Right lobe of liver (tissue), 6 donors: ENCODE data around the gene PRR13. TPM values are rescaled to one million over a fixed set of nuclear protein-coding genes. Genes with fewer than 3 reads are reported as not detected.
A peak's percentile ranks its signal among the peaks of the same experiment; 100 is the strongest.
"Not testable (repeated sequence)": the region's sequence is repeated elsewhere in the genome, so short reads cannot be mapped to it uniquely, and the experiment has no call there.

Source experiments
- ATAC-seq, 4 donors: fragments of 200-7000 bp; cut with Tn5 transposase; one replicate each; pipeline ENCODE4 v1.9.1; 2020; ENCODE audit warnings: mild to moderate bottlenecking in 4 of 4, moderate library complexity in 4 of 4
- DNase-seq, 3 donors: peaks; one replicate each; pipeline ENCODE4 v3.0.0-alpha.2; 2020
- H3K27ac ChIP-seq, 3 donors: fragments of 200-600 bp; one replicate each; pipeline ENCODE4 v1.8.0; 2022
- H3K27me3 ChIP-seq, 2 donors: fragments of 200-600 bp; one replicate each; pipeline ENCODE4 v1.8.0; 2022
- H3K36me3 ChIP-seq, 4 donors: fragments of 200-600 bp; sonication (generic) in 1 of 4; one replicate each; pipeline versions ENCODE4 v1.5.1 to v1.8.0; 2017 to 2022; ENCODE audit warnings: control low read depth in 1 of 4
- H3K4me1 ChIP-seq, 4 donors: fragments of 200-600 bp; sonication (generic) in 1 of 4; one replicate each; pipeline versions ENCODE4 v1.5.1 to v1.8.0; 2017 to 2022; ENCODE audit warnings: control low read depth in 1 of 4
- H3K4me3 ChIP-seq, 3 donors: fragments of 200-600 bp; one replicate each; pipeline ENCODE4 v1.8.0; 2022
- H3K9me3 ChIP-seq, 4 donors: fragments of 200-600 bp; sonication (generic) in 1 of 4; one replicate each; pipeline versions ENCODE4 v1.5.1 to v1.8.0; 2017 to 2022; ENCODE audit warnings: control low read depth in 1 of 4
- POLR2A ChIP-seq: fragments of 450-650 bp; IDR thresholded peaks from one replicate; pipeline ENCODE4 v1.6.1; 2017; ENCODE audit warnings: antibody characterized with exemption, mild to moderate bottlenecking
- WGBS: methylation state at CpG from one replicate; pipeline ENCODE4 v1.1.6; 2018; ENCODE audit warnings: low coverage, low lambda C conversion rate; ENCODE audit not compliant: insufficient coverage; ENCODE audit errors: missing lambda C conversion rate; 5-methylcytosine and 5-hydroxymethylcytosine counted together
- intact Hi-C, 2 donors: fragments of 100-400 bp; cut with DNase I; formaldehyde crosslinking; loops; one replicate each; pipeline versions ENCODE4 v1.11.2 to v1.14.1; 2022
- total RNA-seq, 6 experiments: library from RNA; depleted of rRNA in 2 of 6; stranded (reverse); fragments of >200 nt in 2 of 6; fragmentation: NEBNext Ultra II Directional in 3 of 6; extraction: Animal tissue kit (Norgen Biotek cat#: 25700) in 3 of 6; gene quantifications; one replicate each; pipeline versions ENCODE4 v1.1.0 to v1.2.4, GENCODE V29; 2016 to 2023
- TF ChIP-seq, protein P1 (sequence below), 4 donors: fragments of 200-600 bp in 3 of 4; fragments of 450-650 bp in 1 of 4; IDR thresholded peaks; one replicate each; pipeline versions ENCODE4 v1.5.1 to v1.8.0; 2016 to 2022; ENCODE audit warnings: antibody characterized with exemption in 4 of 4, mild to moderate bottlenecking in 2 of 4
- donor health status: DM: no; HTN: yes; CAD: no.
- donor health status: DM: no; HTN: no; CAD: no.
- donor health status: DM: no; HTN: no; CAD: no.
- donor health status: DM: no; HTN: yes; CAD: no.
- donor health status: DM: no; HTN: yes; CAD: no.

Gene PRR13
- total RNA-seq, 6 experiments from 2014 or later = 35.9 to 91.2 (median 61.0) TPM

DNA sequence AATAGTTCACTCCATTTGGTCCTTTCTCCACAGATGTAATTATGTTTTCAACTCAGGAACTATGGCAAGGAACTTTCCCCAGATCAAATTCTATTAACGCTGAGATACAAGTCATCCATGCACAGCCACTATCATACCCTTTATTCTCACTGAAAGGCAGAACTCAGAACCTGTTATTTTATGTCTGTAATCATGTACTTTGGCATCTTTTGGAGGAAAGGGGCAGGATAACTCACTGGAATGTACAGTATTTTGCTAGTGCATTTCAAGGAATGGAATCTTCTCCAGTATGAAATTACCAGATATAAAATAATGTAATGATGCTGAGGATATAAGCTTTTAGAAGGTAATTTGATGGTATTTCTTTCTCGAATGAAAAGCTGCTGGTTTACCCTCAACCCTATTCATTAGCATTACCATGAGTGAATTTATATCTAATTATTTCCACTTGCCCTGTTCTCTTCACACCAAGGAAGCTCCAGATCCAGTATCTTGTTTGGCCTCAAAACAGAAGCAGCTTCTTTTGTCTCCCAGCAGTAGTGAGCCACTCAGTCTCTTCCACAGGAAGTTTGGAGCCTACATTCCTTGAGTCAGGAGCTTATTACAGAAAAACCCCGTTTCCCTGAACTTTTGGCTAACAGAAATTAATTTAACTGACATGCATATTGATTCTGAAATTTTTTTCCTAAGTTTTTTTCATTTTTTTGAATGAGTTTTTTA lies 27.9 kb upstream of the PRR13 start:
- Histone ChIP-seq H3K9me3 (no peaks in the 10 kb centered on the region), H3K27me3 (no peaks in the 10 kb centered on the region), H3K4me1 (peaks cover 0 to 5% (median 2%) of the 10 kb centered on the region in 4 donors), H3K4me3 (no peak overlapping the region), H3K36me3 (peaks cover 4 to 42% (median 20%) of the 10 kb centered on the region in 4 donors), H3K27ac (no peak overlapping the region)
- TF ChIP-seq POLR2A = no peak
- TF ChIP-seq, protein P1, sequence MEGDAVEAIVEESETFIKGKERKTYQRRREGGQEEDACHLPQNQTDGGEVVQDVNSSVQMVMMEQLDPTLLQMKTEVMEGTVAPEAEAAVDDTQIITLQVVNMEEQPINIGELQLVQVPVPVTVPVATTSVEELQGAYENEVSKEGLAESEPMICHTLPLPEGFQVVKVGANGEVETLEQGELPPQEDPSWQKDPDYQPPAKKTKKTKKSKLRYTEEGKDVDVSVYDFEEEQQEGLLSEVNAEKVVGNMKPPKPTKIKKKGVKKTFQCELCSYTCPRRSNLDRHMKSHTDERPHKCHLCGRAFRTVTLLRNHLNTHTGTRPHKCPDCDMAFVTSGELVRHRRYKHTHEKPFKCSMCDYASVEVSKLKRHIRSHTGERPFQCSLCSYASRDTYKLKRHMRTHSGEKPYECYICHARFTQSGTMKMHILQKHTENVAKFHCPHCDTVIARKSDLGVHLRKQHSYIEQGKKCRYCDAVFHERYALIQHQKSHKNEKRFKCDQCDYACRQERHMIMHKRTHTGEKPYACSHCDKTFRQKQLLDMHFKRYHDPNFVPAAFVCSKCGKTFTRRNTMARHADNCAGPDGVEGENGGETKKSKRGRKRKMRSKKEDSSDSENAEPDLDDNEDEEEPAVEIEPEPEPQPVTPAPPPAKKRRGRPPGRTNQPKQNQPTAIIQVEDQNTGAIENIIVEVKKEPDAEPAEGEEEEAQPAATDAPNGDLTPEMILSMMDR (IDR thresholded peaks at IDR 0.05) = no peak
- DNase-seq = no peak
- intact Hi-C loops = no loop called here
- ATAC-seq = no peak
- 66% methylated on average over 3 of the region's 3 CpGs for WGBS

DNA sequence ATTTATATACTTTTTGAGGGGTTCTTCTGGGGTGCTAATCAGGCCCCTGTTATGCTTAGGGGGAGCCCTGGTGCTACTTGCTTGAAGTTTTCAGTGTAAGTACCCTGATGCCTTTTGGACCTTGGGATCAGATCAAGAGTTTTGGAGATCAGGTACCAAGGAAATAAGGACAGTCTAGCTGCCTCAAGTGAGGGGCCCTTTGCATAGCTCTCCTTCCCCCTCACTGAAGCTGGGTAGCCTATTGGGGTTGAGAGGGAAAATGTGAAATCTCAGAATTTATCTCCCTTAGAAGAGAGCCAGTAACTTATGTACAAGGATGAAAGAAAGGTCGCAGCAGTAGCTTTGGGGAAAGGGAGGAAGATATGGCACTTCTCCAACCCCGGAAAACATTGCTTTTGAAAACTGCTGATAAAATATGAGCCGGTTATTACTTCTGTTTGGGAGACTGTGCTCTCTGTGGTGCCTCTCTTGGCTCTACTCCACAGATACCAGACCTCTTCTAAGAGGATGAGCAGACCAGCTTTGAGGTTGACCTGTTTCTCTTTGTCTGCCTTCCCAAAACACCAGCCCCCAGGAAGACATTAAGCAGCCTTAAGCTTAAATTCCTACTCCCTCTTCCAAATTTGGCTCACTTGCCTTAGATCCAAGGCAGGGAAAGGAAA lies 26.6 kb upstream of the PRR13 start:
- Histone ChIP-seq H3K4me3 (no peak overlapping the region), H3K27me3 (no peaks in the 10 kb centered on the region), H3K4me1 (peaks cover 0 to 5% (median 2%) of the 10 kb centered on the region in 4 donors), H3K27ac (no peak overlapping the region), H3K9me3 (no peaks in the 10 kb centered on the region), H3K36me3 (peaks cover 0 to 29% (median 13%) of the 10 kb centered on the region in 4 donors)
- TF ChIP-seq, protein P1 (IDR thresholded peaks at IDR 0.05) = no peak
- no peak for TF ChIP-seq POLR2A
- DNase-seq = no peak
- WGBS = 41% methylated on average over 3 of the region's 3 CpGs
- intact Hi-C loops = no loop called here
- peak in 1 of 4 donors; percentile 29 for ATAC-seq

DNA sequence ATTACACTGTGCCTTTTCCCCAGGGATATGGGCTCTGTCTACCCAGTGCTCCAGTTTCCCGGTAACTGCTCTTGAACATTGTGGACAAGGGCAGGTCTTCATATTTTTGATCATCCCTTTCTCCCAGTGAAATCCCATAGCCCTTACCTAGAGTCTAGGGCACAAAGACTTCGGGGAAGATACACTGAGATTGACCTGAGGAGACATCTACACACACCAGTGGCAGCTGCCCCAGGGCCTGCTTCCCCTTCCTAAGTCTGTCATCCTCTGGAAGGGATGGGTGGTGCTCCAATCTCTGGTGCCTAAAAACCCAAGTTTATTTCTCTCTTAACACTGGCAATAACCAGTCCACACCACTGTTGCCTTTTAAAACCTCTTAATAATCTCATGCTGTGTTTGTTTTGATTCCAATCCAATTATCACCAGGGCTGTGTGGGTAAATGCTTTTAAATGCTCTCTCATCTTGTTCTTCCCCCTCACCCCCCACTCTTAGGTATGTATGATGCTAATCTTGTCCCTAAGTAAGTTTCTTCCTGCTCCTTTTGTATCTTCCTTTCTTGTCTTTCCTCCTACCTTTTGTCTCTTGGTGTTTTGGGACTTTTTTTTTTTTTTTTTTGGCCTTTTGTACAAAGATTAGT lies 25.7 kb upstream of the PRR13 start:
- H3K27me3 ChIP-seq, H3K4me1 ChIP-seq, H3K4me3 ChIP-seq, H3K27ac ChIP-seq, DNase-seq, intact Hi-C loops, H3K9me3 ChIP-seq: not testable (repeated sequence)
- H3K36me3 ChIP-seq = peaks cover 0 to 19% (median 9%) of the 10 kb centered on the region in 4 donors
- peak; percentile 23 to 44 (median 36) for ATAC-seq
- WGBS = 74% methylated on average over 2 of the region's 2 CpGs

DNA sequence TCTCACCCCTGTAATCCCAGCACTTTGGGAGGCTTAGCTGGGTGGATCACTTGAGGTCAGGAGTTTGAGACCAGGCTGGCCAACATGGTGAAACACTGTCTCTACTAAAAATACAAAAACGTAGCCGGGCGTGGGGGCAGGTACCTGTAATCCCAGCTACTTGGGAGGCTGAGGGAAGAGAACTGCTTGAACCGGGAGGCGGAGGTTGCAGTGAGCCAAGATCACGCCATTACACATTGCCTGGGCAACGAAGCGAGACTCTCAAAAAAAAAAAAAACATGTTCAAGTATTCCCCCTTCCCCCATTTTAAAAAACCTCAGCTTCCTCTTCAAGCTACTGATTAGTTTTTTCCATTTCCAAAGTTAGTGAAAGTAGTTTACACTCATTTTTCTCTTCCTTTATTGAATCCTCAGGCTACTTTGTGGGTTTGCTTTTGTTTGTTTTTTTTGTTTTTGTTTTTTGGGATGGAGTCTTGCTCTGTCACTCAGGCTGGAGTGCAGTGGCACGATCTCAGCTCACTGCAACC lies 24.2 kb upstream of the PRR13 start:
- H3K27ac ChIP-seq, H3K4me1 ChIP-seq, ATAC-seq, H3K36me3 ChIP-seq, H3K4me3 ChIP-seq, DNase-seq, intact Hi-C loops, H3K9me3 ChIP-seq, H3K27me3 ChIP-seq: not testable (repeated sequence)
- 41% methylated on average over 9 of the region's 9 CpGs for WGBS

DNA sequence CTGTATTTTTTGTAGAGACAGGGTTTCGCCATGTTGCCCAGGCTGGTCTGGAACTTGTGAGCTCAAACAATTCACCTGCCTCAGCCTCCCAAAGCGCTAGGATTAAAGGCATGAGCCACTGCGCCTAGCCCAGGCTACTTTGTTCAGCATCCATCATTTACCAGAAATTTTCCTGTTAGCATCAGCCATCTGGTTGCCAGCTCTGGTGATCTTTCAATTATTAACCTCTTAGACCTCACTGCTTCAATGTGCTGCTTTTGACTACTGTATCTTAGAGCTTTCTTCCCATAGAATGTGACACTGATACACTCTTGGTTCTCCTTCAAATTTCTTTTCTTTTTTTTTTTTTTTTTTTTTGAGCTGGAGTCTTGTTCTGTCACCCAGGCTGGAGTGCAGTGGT lies 23.3 kb upstream of the PRR13 start:
- intact Hi-C loops = no loop called here
- H3K4me1 ChIP-seq = peaks cover 0 to 5% (median 2%) of the 10 kb centered on the region in 4 donors
- DNase-seq = no peak
- H3K27ac ChIP-seq = no peak overlapping the region
- H3K27me3 ChIP-seq = no peaks in the 10 kb centered on the region
- no peak for TF ChIP-seq POLR2A
- TF ChIP-seq, protein P1 (IDR thresholded peaks at IDR 0.05) = no peak
- peaks cover 0 to 5% (median 0%) of the 10 kb centered on the region in 4 donors for H3K36me3 ChIP-seq
- ATAC-seq = peak in 2 of 4 donors; percentile 29 to 54
- H3K4me3 ChIP-seq = no peak overlapping the region
- no peaks in the 10 kb centered on the region for H3K9me3 ChIP-seq
- 83% methylated on average over 1 of the region's 3 CpGs for WGBS
